ENCODE measurements around the gene SMAD1. TPM values are rescaled to one million over a fixed set of nuclear protein-coding genes. Genes with fewer than 3 reads are reported as not detected.
"Not testable (repeated sequence)": the region's sequence is repeated elsewhere in the genome, so short reads cannot be mapped to it uniquely, and the experiment has no call there.

The SMAD1 gene
- total RNA-seq, 1 donor = 30.4 TPM

GRCh38 chr4:145533001-145533400, 51.3 kb downstream of the SMAD1 start:
- Histone ChIP-seq H2AFZ (ENCODE audit: low read length) (no peak overlapping the region), H3K4me2 (ENCODE audit: insufficient read depth, low read length) (no peak overlapping the region), H3K27ac (ENCODE audit: low read depth, low read length) (no peak overlapping the region), H3K27me3 (ENCODE audit: insufficient read depth, low read length) (no peaks in the 10 kb centered on the region), H4K20me1 (ENCODE audit: insufficient read depth, low read length) (peaks cover 3% of the 10 kb centered on the region), H3K9me3 (ENCODE audit: low read depth, low read length) (no peaks in the 10 kb centered on the region), H3K79me2 (ENCODE audit: insufficient read depth, low read length) (no peaks in the 10 kb centered on the region), H3K4me1 (ENCODE audit: insufficient read depth, low read length) (no peaks in the 10 kb centered on the region), H3K4me3 (ENCODE audit: insufficient read depth, low read length) (no peak overlapping the region), H3K36me3 (ENCODE audit: insufficient read depth, low read length) (no peaks in the 10 kb centered on the region)
- DNase-seq (ENCODE audit: insufficient read length, low spot score, missing footprints) = no peak
- TF ChIP-seq CTCF (IDR thresholded peaks at IDR 0.05; ENCODE audit: extremely low read depth, low read depth, low read length) = no peak

GRCh38 chr4:145533415-145533814, 51.8 kb downstream of the SMAD1 start:
- not testable (repeated sequence) for H3K79me2 ChIP-seq (ENCODE audit: insufficient read depth, low read length); H3K27ac ChIP-seq (ENCODE audit: low read depth, low read length)

GRCh38 chr4:145533961-145534360, 52.3 kb downstream of the SMAD1 start:
- H2AFZ ChIP-seq (ENCODE audit: low read length) = no peak overlapping the region
- no peak for TF ChIP-seq CTCF (IDR thresholded peaks at IDR 0.05; ENCODE audit: extremely low read depth, low read depth, low read length)
- no peaks in the 10 kb centered on the region for H4K20me1 ChIP-seq (ENCODE audit: insufficient read depth, low read length)
- no peaks in the 10 kb centered on the region for H3K36me3 ChIP-seq (ENCODE audit: insufficient read depth, low read length)
- H3K9me3 ChIP-seq (ENCODE audit: low read depth, low read length) = no peaks in the 10 kb centered on the region
- H3K4me3 ChIP-seq (ENCODE audit: insufficient read depth, low read length) = no peak overlapping the region
- no peaks in the 10 kb centered on the region for H3K4me1 ChIP-seq (ENCODE audit: insufficient read depth, low read length)
- H3K79me2 ChIP-seq (ENCODE audit: insufficient read depth, low read length) = no peaks in the 10 kb centered on the region
- H3K27ac ChIP-seq (ENCODE audit: low read depth, low read length) = no peak overlapping the region
- no peak overlapping the region for H3K4me2 ChIP-seq (ENCODE audit: insufficient read depth, low read length)
- H3K27me3 ChIP-seq (ENCODE audit: insufficient read depth, low read length) = no peaks in the 10 kb centered on the region
- DNase-seq (ENCODE audit: insufficient read length, low spot score, missing footprints) = no peak

More at GRCh38 chr4:145533415-145533814, 51.8 kb downstream of the SMAD1 start:
- H3K27me3 ChIP-seq (ENCODE audit: insufficient read depth, low read length); H3K4me3 ChIP-seq (ENCODE audit: insufficient read depth, low read length); H3K4me1 ChIP-seq (ENCODE audit: insufficient read depth, low read length); H3K36me3 ChIP-seq (ENCODE audit: insufficient read depth, low read length); H3K9me3 ChIP-seq (ENCODE audit: low read depth, low read length); DNase-seq (ENCODE audit: insufficient read length, low spot score, missing footprints); H4K20me1 ChIP-seq (ENCODE audit: insufficient read depth, low read length); H2AFZ ChIP-seq (ENCODE audit: low read length); H3K4me2 ChIP-seq (ENCODE audit: insufficient read depth, low read length): not testable (repeated sequence)

- Histone ChIP-seq H3K27me3 (ENCODE audit: insufficient read depth, low read length) (no peaks in the 10 kb centered on the region), H3K36me3 (ENCODE audit: insufficient read depth, low read length) (peaks cover 4% of the 10 kb centered on the region), H3K4me2 (ENCODE audit: insufficient read depth, low read length) (no peak overlapping the region), H3K79me2 (ENCODE audit: insufficient read depth, low read length) (no peaks in the 10 kb centered on the region), H3K9me3 (ENCODE audit: low read depth, low read length) (no peaks in the 10 kb centered on the region), H2AFZ (ENCODE audit: low read length) (no peak overlapping the region), H3K4me1 (ENCODE audit: insufficient read depth, low read length) (no peaks in the 10 kb centered on the region), H3K4me3 (ENCODE audit: insufficient read depth, low read length) (no peak overlapping the region), H3K27ac (ENCODE audit: low read depth, low read length) (no peak overlapping the region), H4K20me1 (ENCODE audit: insufficient read depth, low read length) (no peaks in the 10 kb centered on the region)
- no peak for DNase-seq (ENCODE audit: insufficient read length, low spot score, missing footprints)
- no peak for TF ChIP-seq CTCF (IDR thresholded peaks at IDR 0.05; ENCODE audit: extremely low read depth, low read depth, low read length)
These were observed 53.5 kb downstream of the SMAD1 start for GRCh38 chr4:145535202-145535601.

Measured in osteoblast (primary cell).